Measurements from ENCODE around the gene USP25.

USP25 gene

DNA sequence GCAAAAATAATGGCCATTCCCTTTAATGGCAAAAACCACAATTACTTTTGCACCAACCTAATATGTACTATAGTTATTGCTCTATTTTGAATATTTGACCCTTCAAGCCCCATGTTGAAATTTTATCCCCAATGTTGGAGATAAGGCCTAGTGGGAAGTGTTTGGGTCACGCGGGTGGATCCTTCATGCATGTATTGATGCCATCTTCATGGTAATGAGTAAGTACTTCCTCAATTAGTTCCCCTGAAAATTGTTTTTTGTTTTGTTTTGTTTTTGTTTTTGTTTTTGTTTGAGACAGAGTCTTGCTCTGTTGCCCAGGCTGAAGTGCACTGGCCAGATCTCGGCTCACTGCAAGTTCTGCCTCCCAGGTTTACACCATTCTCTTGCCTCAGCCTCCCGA lies 9.8 kb upstream of the USP25 start:
- H3K9me3 ChIP-seq (ENCODE audit: severe bottlenecking), result no peaks in the 10 kb centered on the region
- no peaks in the 10 kb centered on the region for H3K36me3 ChIP-seq (ENCODE audit: low read depth)
- H3K4me3 ChIP-seq (ENCODE audit: severe bottlenecking), result no peak overlapping the region
- no peaks in the 10 kb centered on the region for H3K4me1 ChIP-seq (ENCODE audit: insufficient read depth, poor library complexity, severe bottlenecking)
- ATAC-seq (ENCODE audit: low read depth) (no peak), DNase-seq (ENCODE audit: low spot score) (no peak)
- no peak overlapping the region for H3K27ac ChIP-seq (ENCODE audit: poor library complexity, severe bottlenecking)
- no peaks in the 10 kb centered on the region for H3K27me3 ChIP-seq (ENCODE audit: insufficient read depth, poor library complexity, severe bottlenecking)
- no peak for TF ChIP-seq CTCF (IDR thresholded peaks at IDR 0.05; ENCODE audit: poor library complexity, severe bottlenecking)

DNA sequence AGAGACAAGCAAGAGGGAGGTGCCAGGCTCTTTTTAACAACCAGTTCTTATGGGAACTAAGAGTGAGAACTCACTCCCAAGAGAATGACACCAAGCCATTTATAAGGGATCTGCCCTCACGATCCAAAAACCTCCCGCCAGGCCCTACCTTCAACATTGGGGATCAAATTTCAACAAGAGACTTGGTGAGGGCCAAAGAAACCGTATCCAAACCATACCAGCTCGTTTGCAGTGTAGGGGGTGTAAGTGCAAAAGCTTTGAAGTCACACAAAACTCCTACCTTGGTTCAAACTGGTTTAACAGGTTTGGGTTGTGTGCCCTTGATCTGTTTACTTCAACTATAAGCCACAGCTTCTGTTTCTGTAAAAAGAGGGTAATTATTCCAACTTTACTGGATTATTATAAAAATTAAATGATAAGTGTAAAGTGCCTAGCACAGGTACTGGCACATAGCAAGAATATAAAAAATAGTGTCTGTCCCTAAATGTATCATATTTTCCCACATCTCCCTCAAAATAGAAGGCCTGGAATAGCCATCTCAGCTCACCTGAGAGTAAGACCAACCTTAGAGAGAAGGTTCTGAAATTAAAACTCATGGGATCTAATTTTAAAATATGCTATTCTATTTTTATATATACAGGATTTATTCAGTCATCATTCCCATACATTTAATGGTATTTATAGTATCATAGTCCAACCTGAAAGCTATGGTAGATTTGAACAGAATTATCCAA lies 7.0 kb upstream of the USP25 start:
- ATAC-seq (ENCODE audit: low read depth) (no peak), DNase-seq (ENCODE audit: low spot score) (no peak)
- Histone ChIP-seq H3K27me3 (ENCODE audit: insufficient read depth, poor library complexity, severe bottlenecking) (no peaks in the 10 kb centered on the region), H3K4me3 (ENCODE audit: severe bottlenecking) (no peak overlapping the region), H3K9me3 (ENCODE audit: severe bottlenecking) (no peaks in the 10 kb centered on the region), H3K36me3 (ENCODE audit: low read depth) (no peaks in the 10 kb centered on the region), H3K27ac (ENCODE audit: poor library complexity, severe bottlenecking) (no peak overlapping the region), H3K4me1 (ENCODE audit: insufficient read depth, poor library complexity, severe bottlenecking) (no peaks in the 10 kb centered on the region)
- TF ChIP-seq CTCF (IDR thresholded peaks at IDR 0.05; ENCODE audit: poor library complexity, severe bottlenecking), result no peak

GRCh38 chr21:15725949-15726348 lies 3.8 kb upstream of the USP25 start:
- Histone ChIP-seq H3K36me3 (ENCODE audit: low read depth) (no peaks in the 10 kb centered on the region), H3K9me3 (ENCODE audit: severe bottlenecking) (no peaks in the 10 kb centered on the region), H3K27ac (ENCODE audit: poor library complexity, severe bottlenecking) (no peak overlapping the region), H3K27me3 (ENCODE audit: insufficient read depth, poor library complexity, severe bottlenecking) (no peaks in the 10 kb centered on the region), H3K4me3 (ENCODE audit: severe bottlenecking) (no peak overlapping the region), H3K4me1 (ENCODE audit: insufficient read depth, poor library complexity, severe bottlenecking) (peaks cover 6% of the 10 kb centered on the region)
- DNase-seq (ENCODE audit: low spot score) (no peak), ATAC-seq (ENCODE audit: low read depth) (no peak)
- no peak for TF ChIP-seq CTCF (IDR thresholded peaks at IDR 0.05; ENCODE audit: poor library complexity, severe bottlenecking)

DNA sequence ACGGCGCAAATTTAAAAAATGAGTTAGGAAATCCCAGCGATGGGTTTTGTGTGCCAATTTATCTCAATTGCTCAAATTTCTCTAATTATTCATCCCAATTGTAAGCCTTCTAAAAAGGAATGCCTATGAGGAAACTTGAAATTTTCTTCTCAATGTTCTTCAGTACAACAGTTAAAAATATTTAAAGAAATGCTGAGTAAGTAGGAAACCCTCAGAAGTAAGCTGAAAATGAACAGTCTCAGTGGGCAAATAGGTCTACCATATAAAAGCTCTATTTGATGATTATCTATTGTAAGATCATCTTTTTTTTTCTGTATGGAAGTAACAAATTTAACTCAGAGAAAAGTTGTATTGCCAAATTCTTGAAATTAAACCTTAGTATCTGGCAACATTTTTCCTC lies 1.7 kb upstream of the USP25 start:
- no peaks in the 10 kb centered on the region for H3K27me3 ChIP-seq (ENCODE audit: insufficient read depth, poor library complexity, severe bottlenecking)
- H3K9me3 ChIP-seq (ENCODE audit: severe bottlenecking), result no peaks in the 10 kb centered on the region
- TF ChIP-seq CTCF (IDR thresholded peaks at IDR 0.05; ENCODE audit: poor library complexity, severe bottlenecking), result no peak
- no peak for DNase-seq (ENCODE audit: low spot score)
- no peak for ATAC-seq (ENCODE audit: low read depth)
- no peaks in the 10 kb centered on the region; the same call in 1 of the 2 replicates for H3K36me3 ChIP-seq (ENCODE audit: low read depth)
- no peak overlapping the region for H3K4me3 ChIP-seq (ENCODE audit: severe bottlenecking)
- peaks cover 12% of the 10 kb centered on the region for H3K4me1 ChIP-seq (ENCODE audit: insufficient read depth, poor library complexity, severe bottlenecking)
- H3K27ac ChIP-seq (ENCODE audit: poor library complexity, severe bottlenecking), result no peak overlapping the region

- H3K27me3 ChIP-seq (ENCODE audit: insufficient read depth, poor library complexity, severe bottlenecking), result no peaks in the 10 kb centered on the region
- H3K36me3 ChIP-seq (ENCODE audit: low read depth), result no peaks in the 10 kb centered on the region; the same call in 1 of the 2 replicates
- H3K27ac ChIP-seq (ENCODE audit: poor library complexity, severe bottlenecking), result peak overlapping the region; percentile 83
- peak overlapping the region; percentile 97 for H3K4me3 ChIP-seq (ENCODE audit: severe bottlenecking)
- no peak for TF ChIP-seq CTCF (IDR thresholded peaks at IDR 0.05; ENCODE audit: poor library complexity, severe bottlenecking)
- H3K4me1 ChIP-seq (ENCODE audit: insufficient read depth, poor library complexity, severe bottlenecking), result peaks cover 12% of the 10 kb centered on the region
- ATAC-seq (ENCODE audit: low read depth) (no peak; the same call in 2 of the 3 replicates), DNase-seq (ENCODE audit: low spot score) (no peak)
- H3K9me3 ChIP-seq (ENCODE audit: severe bottlenecking), result no peaks in the 10 kb centered on the region
Observed at GRCh38 chr21:15729346-15729673, 472 bp upstream of the USP25 start.

Measured in RWPE2 (cell line).